PFSK-1 (cell line): Measurements from ENCODE around the gene GLCCI1.

Experiments
- FOXP2 ChIP-seq: optimal IDR thresholded peaks from 2 replicates; pipeline ENCODE3; 2011; ENCODE audit warnings: borderline replicate concordance, control low read depth, inconsistent platforms; ENCODE audit not compliant: insufficient read depth; ENCODE audit errors: extremely low read length, extremely low read depth
- POLR2AphosphoS5 ChIP-seq: IDR thresholded peaks from 2 replicates; pipeline ENCODE4 v1.6.1; 2012; ENCODE audit warnings: low read depth, mild to moderate bottlenecking, control low read depth, low read length, moderate library complexity
- REST ChIP-seq, 2 experiments: IDR thresholded peaks; 2 replicates each; pipeline versions ENCODE4 v1.6.1 to v1.8.0; 2011 to 2012; ENCODE audit warnings: low read depth in 2 of 2, low read length in 2 of 2, control low read depth in 1 of 2, inconsistent platforms in 1 of 2, mild to moderate bottlenecking in 1 of 2, moderate library complexity in 1 of 2; ENCODE audit not compliant: insufficient read depth in 1 of 2
- SIN3A ChIP-seq: IDR thresholded peaks from 2 replicates; pipeline ENCODE4 v1.6.1; 2012; ENCODE audit warnings: mild to moderate bottlenecking, low read length, moderate library complexity, borderline replicate concordance; ENCODE audit not compliant: insufficient read depth
- TAF1 ChIP-seq: IDR thresholded peaks from 2 replicates; pipeline ENCODE4 v1.6.1; 2012; ENCODE audit warnings: low read length, control low read depth, borderline replicate concordance; ENCODE audit not compliant: insufficient read depth

GLCCI1 gene

GRCh38 chr7:8130663-8131062 lies 162.1 kb downstream of the GLCCI1 start:
- TF ChIP-seq FOXP2 (no peak), TAF1 (no peak), POLR2AphosphoS5 (no peak), SIN3A (no peak), REST (IDR thresholded peaks at IDR 0.05; ENCODE audit: insufficient read depth in 1 of 2, low read depth in 2 of 2, low read length in 2 of 2) (no peak)

DNA sequence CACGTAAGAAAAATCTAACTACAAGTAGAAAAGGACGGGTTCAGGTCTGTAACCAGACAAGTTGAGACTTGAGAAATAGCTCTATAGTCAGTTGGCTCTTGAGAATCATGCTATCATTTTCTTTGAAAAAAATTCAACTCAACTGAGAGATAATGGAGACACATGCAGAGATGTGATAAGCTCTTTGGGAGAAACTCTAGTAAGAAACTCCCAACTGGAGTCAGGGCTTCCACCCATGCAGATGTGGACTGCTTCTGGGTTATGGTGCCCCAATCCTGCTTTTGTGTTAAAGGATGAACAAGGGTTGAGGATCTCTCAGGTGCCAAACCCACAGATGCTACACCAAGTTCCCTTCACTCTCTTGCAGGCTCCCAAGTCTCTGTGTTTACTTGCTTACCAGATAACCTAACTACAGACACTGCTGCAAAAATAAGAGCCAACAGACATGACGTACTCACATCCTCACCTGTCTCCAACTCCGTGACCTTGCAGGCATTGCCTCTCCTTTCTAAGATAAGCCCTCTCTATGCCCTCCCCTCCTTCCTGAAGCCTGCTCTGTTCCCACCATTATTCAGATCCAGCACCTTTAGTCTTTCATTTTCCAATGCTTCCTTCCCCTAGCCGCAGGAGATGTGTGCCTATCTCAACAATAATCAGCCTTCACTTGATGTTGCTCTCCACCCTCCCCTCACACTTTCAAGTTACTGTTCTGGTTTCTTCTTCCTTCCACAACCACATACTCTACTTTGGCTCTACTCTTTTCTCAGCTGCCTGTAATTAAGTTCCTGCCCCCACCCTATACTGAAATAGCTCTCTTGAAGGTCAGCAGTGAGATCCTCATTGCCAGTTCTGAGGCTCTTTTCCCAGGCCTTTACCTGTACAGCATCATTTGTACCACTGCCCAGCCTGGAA lies 163.4 kb downstream of the GLCCI1 start:
- no peak for TF ChIP-seq REST (IDR thresholded peaks at IDR 0.05; ENCODE audit: insufficient read depth in 1 of 2, low read depth in 2 of 2, low read length in 2 of 2)
- no peak for TF ChIP-seq TAF1
- TF ChIP-seq SIN3A, result no peak
- TF ChIP-seq FOXP2, result no peak
- TF ChIP-seq POLR2AphosphoS5, result no peak

DNA sequence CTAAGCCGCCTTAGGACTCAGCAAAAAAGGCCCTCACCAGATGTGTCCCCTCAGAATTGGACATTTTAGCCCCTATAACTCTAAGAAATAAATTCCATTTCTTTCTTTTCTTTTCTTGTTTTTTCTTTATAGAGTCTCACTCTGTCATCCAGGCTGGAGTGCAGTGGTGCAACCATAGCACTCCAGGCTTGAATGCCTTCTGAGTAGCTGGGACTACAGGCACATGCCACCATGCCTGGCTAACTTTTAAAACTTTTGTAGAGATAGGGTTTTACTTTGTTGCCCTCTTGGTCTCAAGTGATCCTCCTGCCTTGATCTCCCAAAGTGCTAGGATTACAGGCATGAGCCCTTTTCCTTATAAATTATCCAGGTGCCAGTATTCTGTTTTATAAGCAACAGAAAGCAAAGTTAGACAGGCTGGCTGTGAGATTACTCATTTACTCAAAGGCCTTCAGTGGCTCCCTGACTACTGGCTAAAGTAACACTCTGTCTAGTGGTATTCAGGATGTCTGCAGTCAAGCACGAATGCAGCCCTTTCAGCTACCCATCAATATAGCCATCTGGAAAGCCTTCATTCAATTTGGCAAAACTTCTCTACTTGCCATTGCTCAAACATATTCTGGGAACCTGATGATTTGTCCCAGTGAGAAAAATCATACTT lies 164.7 kb downstream of the GLCCI1 start:
- no peak for TF ChIP-seq REST (IDR thresholded peaks at IDR 0.05; ENCODE audit: insufficient read depth in 1 of 2, low read depth in 2 of 2, low read length in 2 of 2)
- TF ChIP-seq SIN3A, result no peak
- TF ChIP-seq POLR2AphosphoS5, result no peak
- no peak for TF ChIP-seq TAF1
- TF ChIP-seq FOXP2, result no peak

- TF ChIP-seq POLR2AphosphoS5 (no peak), SIN3A (no peak), FOXP2 (no peak), REST (IDR thresholded peaks at IDR 0.05; ENCODE audit: insufficient read depth in 1 of 2, low read depth in 2 of 2, low read length in 2 of 2) (no peak), TAF1 (no peak)
Measured at GRCh38 chr7:8134089-8134733, 165.6 kb downstream of the GLCCI1 start.
